ENCODE results near the gene GREB1L. TPM values are rescaled to one million over a fixed set of nuclear protein-coding genes. Genes with fewer than 3 reads are reported as not detected.
A peak's percentile ranks its signal among the peaks of the same experiment; 100 is the strongest.

The GREB1L gene
- total and polyA plus RNA-seq, 2 donors (not counting 1 experiment from before 2014, with no cell fraction given): 0.33 to 0.41 TPM

GRCh38 chr18:21559195-21559594, 317.2 kb downstream of the GREB1L start:
- H3K27ac ChIP-seq (ENCODE audit: insufficient read depth, low read length): no peak overlapping the region
- no peaks in the 10 kb centered on the region for H3K27me3 ChIP-seq (ENCODE audit: control insufficient read depth, insufficient read depth, low read length)
- H3K9ac ChIP-seq (ENCODE audit: insufficient read depth, low read length): no peak overlapping the region
- no peaks in the 10 kb centered on the region for H3K4me1 ChIP-seq (ENCODE audit: control insufficient read depth, extremely low read depth, insufficient read depth, low read length)
- H3K36me3 ChIP-seq (ENCODE audit: control insufficient read depth, insufficient read depth, low read length): no peaks in the 10 kb centered on the region
- TF ChIP-seq EZH2 (IDR thresholded peaks at IDR 0.05; ENCODE audit: low read length, missing control alignments) (no peak), CTCF (conservative IDR thresholded peaks at IDR 0.05 in 1 of 2, IDR thresholded peaks at IDR 0.05 in 1 of 2; ENCODE audit: low read depth in 1 of 2, low read length in 2 of 2) (no peak)
- H4K20me1 ChIP-seq (ENCODE audit: control insufficient read depth, extremely low read depth, insufficient read depth, low read length): no peaks in the 10 kb centered on the region
- H3K4me3 ChIP-seq (replicated peaks in 1 of 4; ENCODE audit: control extremely low read depth in 1 of 4, insufficient read depth in 1 of 4, low read depth in 3 of 4, low read length in 4 of 4): no peak overlapping the region
- DNase-seq (ENCODE audit: low read depth in 2 of 2): no peak
- no peaks in the 10 kb centered on the region for H3K9me3 ChIP-seq (ENCODE audit: control insufficient read depth, insufficient read depth, low read depth, low read length)
- H3K4me2 ChIP-seq (ENCODE audit: extremely low read depth, insufficient read depth, low read length): no peak overlapping the region
- H3K79me2 ChIP-seq (ENCODE audit: control insufficient read depth, insufficient read depth, low read length): no peaks in the 10 kb centered on the region
- H2AFZ ChIP-seq (ENCODE audit: low read length): no peak overlapping the region

DNA sequence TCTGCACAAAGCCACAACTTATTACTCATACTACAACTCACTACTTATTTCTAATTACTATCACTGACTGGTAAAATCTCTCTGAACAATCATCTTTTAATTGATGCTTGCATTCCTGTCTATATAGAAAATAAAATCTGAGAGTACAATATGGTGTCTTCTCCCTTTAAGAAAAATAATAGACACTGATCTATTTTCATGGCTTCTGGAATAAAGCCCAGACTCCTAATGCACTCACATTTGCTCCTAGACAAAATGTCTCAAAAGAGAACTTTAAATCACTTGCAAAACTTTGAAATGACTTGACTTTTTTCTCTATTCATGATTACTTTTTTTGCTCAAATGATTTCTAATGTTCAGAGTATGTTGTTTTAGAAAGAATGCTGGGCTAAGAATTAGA, 329.7 kb downstream of the GREB1L start:
- H4K20me1 ChIP-seq (ENCODE audit: control insufficient read depth, extremely low read depth, insufficient read depth, low read length): no peaks in the 10 kb centered on the region
- peak in 1 of 2 donors; percentile 5 for DNase-seq (ENCODE audit: low read depth in 2 of 2)
- no peaks in the 10 kb centered on the region for H3K27me3 ChIP-seq (ENCODE audit: control insufficient read depth, insufficient read depth, low read length)
- no peaks in the 10 kb centered on the region for H3K79me2 ChIP-seq (ENCODE audit: control insufficient read depth, insufficient read depth, low read length)
- H3K9me3 ChIP-seq (ENCODE audit: control insufficient read depth, insufficient read depth, low read depth, low read length): no peaks in the 10 kb centered on the region
- H3K4me3 ChIP-seq (replicated peaks in 1 of 4; ENCODE audit: control extremely low read depth in 1 of 4, insufficient read depth in 1 of 4, low read depth in 3 of 4, low read length in 4 of 4): no peak overlapping the region
- no peaks in the 10 kb centered on the region for H3K36me3 ChIP-seq (ENCODE audit: control insufficient read depth, insufficient read depth, low read length)
- no peak overlapping the region for H3K4me2 ChIP-seq (ENCODE audit: extremely low read depth, insufficient read depth, low read length)
- no peak overlapping the region for H3K9ac ChIP-seq (ENCODE audit: insufficient read depth, low read length)
- H3K4me1 ChIP-seq (ENCODE audit: control insufficient read depth, extremely low read depth, insufficient read depth, low read length): no peaks in the 10 kb centered on the region
- TF ChIP-seq CTCF (conservative IDR thresholded peaks at IDR 0.05 in 1 of 2, IDR thresholded peaks at IDR 0.05 in 1 of 2; ENCODE audit: low read depth in 1 of 2, low read length in 2 of 2) (no peak), EZH2 (IDR thresholded peaks at IDR 0.05; ENCODE audit: low read length, missing control alignments) (no peak)
- H2AFZ ChIP-seq (ENCODE audit: low read length): no peak overlapping the region
- no peak overlapping the region for H3K27ac ChIP-seq (ENCODE audit: insufficient read depth, low read length)

Other genes with a start within 250 kb of the GREB1L start
- 39.5 and 55.2 TPM in 2 replicates for gene ROCK1, start 130.4 kb upstream of the GREB1L start, total RNA-seq
- gene ROCK1, start 130.4 kb upstream of the GREB1L start, polyA plus RNA-seq: 25.4 and 33.2 TPM in 2 replicates

Measured in fibroblast of lung (primary cell).